HG02759 (cell line): ENCODE results near the gene PCSK1.
"Not testable (repeated sequence)": the region's sequence is repeated elsewhere in the genome, so short reads cannot be mapped to it uniquely, and the experiment has no call there.

Experiments used
- ATAC-seq: cut with Tn5 transposase; IDR thresholded peaks from one replicate; pipeline ENCODE4 v1.9.1; 2021; ENCODE audit warnings: mild to moderate bottlenecking, moderate library complexity; ENCODE audit not compliant: unreplicated experiment

Gene PCSK1

GRCh38 chr5:96374653-96375052 is 58.4 kb downstream of the PCSK1 start:
- ATAC-seq: no peak

- no peak for ATAC-seq
Observed at GRCh38 chr5:96373381-96373733, 59.7 kb downstream of the PCSK1 start.

- no peak for ATAC-seq
Observed at GRCh38 chr5:96372726-96373380, 60.2 kb downstream of the PCSK1 start.

GRCh38 chr5:96370976-96371375 is 62.1 kb downstream of the PCSK1 start:
- no peak for ATAC-seq

GRCh38 chr5:96367337-96367736 is 65.7 kb downstream of the PCSK1 start:
- not testable (repeated sequence) for ATAC-seq

- no peak for ATAC-seq
Observed at GRCh38 chr5:96354237-96354636, 78.8 kb downstream of the PCSK1 start.

GRCh38 chr5:96353220-96353619 is 79.8 kb downstream of the PCSK1 start:
- no peak for ATAC-seq

GRCh38 chr5:96350678-96351077 is 82.4 kb downstream of the PCSK1 start:
- no peak for ATAC-seq

GRCh38 chr5:96348536-96348935 is 84.5 kb downstream of the PCSK1 start:
- ATAC-seq: no peak

GRCh38 chr5:96347502-96348292 is 85.4 kb downstream of the PCSK1 start:
- ATAC-seq: no peak

GRCh38 chr5:96344678-96345577 is 88.1 kb downstream of the PCSK1 start:
- ATAC-seq: peak; percentile 88

GRCh38 chr5:96343094-96343493 is 90.0 kb downstream of the PCSK1 start:
- ATAC-seq: no peak

GRCh38 chr5:96342581-96342980 is 90.5 kb downstream of the PCSK1 start:
- no peak for ATAC-seq
